ENCODE measurements around the gene RAB19. TPM values are rescaled to one million over a fixed set of nuclear protein-coding genes. Genes with fewer than 3 reads are reported as not detected.

RAB19 gene
- total and polyA plus RNA-seq, 7 donors: 1.8 to 8.2 (median 3.0) TPM; not detected in 4

DNA sequence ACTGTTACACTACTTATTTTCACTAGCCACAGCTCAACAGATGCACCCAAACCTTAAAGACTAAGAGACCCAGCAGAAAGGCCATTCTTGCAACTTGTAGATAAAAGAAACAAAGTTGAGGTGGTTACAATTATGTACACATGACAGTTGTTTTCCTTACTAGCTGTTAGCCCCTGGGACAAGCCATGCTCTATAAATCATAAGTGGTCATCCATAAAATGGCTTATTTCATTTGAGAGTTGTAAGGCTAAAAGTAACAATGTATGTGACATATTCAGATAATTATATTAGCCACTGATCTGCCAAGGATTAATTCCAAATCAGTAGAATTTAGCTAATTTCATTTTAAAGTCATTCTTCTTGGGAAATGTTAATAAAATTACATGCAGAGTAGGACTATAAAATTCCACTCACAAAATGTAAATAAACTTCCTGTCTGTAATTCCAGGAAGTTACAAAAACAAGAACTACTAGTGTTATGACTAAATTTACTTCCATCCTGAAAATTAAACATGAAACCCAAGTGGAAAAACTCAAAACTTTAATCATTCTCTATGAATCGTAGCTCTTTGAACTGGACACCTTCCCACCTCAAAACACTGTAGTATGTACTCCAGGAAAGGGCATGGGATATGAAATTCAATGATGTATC lies 18.8 kb upstream of the RAB19 start:
- Histone ChIP-seq H3K4me3 (no peak overlapping the region), H3K4me1 (peaks cover 0 to 17% (median 5%) of the 10 kb centered on the region in 4 donors), H3K9me3 (no peaks in the 10 kb centered on the region), H3K36me3 (peaks cover 0 to 22% (median 7%) of the 10 kb centered on the region in 4 donors), H3K27me3 (no peaks in the 10 kb centered on the region), H3K27ac (no peak overlapping the region)
- DNase-seq: peak; percentile 2
- intact Hi-C loops (cut with DNase I): no loop called here
- TF ChIP-seq POLR2A (IDR thresholded peaks at IDR 0.05): no peak
- TF ChIP-seq POLR2AphosphoS5 (IDR thresholded peaks at IDR 0.05): no peak
- TF ChIP-seq EP300 (IDR thresholded peaks at IDR 0.05): no peak
- TF ChIP-seq, protein P1, sequence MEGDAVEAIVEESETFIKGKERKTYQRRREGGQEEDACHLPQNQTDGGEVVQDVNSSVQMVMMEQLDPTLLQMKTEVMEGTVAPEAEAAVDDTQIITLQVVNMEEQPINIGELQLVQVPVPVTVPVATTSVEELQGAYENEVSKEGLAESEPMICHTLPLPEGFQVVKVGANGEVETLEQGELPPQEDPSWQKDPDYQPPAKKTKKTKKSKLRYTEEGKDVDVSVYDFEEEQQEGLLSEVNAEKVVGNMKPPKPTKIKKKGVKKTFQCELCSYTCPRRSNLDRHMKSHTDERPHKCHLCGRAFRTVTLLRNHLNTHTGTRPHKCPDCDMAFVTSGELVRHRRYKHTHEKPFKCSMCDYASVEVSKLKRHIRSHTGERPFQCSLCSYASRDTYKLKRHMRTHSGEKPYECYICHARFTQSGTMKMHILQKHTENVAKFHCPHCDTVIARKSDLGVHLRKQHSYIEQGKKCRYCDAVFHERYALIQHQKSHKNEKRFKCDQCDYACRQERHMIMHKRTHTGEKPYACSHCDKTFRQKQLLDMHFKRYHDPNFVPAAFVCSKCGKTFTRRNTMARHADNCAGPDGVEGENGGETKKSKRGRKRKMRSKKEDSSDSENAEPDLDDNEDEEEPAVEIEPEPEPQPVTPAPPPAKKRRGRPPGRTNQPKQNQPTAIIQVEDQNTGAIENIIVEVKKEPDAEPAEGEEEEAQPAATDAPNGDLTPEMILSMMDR (IDR thresholded peaks at IDR 0.05): no peak
- 59 to 64% methylated on average over 1 of the region's 1 CpG for WGBS, 2 donors

GRCh38 chr7:140389445-140389844 lies 14.4 kb upstream of the RAB19 start:
- no peaks in the 10 kb centered on the region for H3K9me3 ChIP-seq
- peaks cover 0 to 30% (median 5%) of the 10 kb centered on the region in 4 donors for H3K4me1 ChIP-seq
- 87 to 91% methylated on average over 10 of the region's 10 CpGs for WGBS, 2 donors
- no peak overlapping the region for H3K4me3 ChIP-seq
- H3K27me3 ChIP-seq: no peaks in the 10 kb centered on the region
- intact Hi-C loops (cut with DNase I): no loop called here
- H3K27ac ChIP-seq: no peak overlapping the region
- TF ChIP-seq POLR2A (IDR thresholded peaks at IDR 0.05) (no peak), POLR2AphosphoS5 (IDR thresholded peaks at IDR 0.05) (no peak), EP300 (IDR thresholded peaks at IDR 0.05) (no peak)
- TF ChIP-seq, protein P1 (IDR thresholded peaks at IDR 0.05): no peak
- no peaks in the 10 kb centered on the region for H3K36me3 ChIP-seq
- DNase-seq: no peak

- intact Hi-C loops (cut with DNase I): no loop called here
Measured at GRCh38 chr7:140390034-140390433, 13.8 kb upstream of the RAB19 start.

GRCh38 chr7:140390466-140391190 lies 13.2 kb upstream of the RAB19 start:
- H3K27me3 ChIP-seq: no peaks in the 10 kb centered on the region
- TF ChIP-seq, protein P1 (IDR thresholded peaks at IDR 0.05): no peak
- no peak for TF ChIP-seq POLR2A (IDR thresholded peaks at IDR 0.05)
- no peak for TF ChIP-seq POLR2AphosphoS5 (IDR thresholded peaks at IDR 0.05)
- no peak for TF ChIP-seq EP300 (IDR thresholded peaks at IDR 0.05)
- WGBS, 2 donors: 72 to 90% methylated on average over 8 of the region's 8 CpGs
- no peaks in the 10 kb centered on the region for H3K9me3 ChIP-seq
- peaks cover 0 to 21% (median under 1%) of the 10 kb centered on the region in 4 donors for H3K4me1 ChIP-seq
- DNase-seq: peak; percentile 10
- no peak overlapping the region for H3K4me3 ChIP-seq
- no peak overlapping the region for H3K27ac ChIP-seq
- intact Hi-C loops (cut with DNase I): no loop called here
- H3K36me3 ChIP-seq: no peaks in the 10 kb centered on the region

More at GRCh38 chr7:140390034-140390433, 13.8 kb upstream of the RAB19 start:
- Histone ChIP-seq H3K36me3 (no peaks in the 10 kb centered on the region), H3K27me3 (no peaks in the 10 kb centered on the region), H3K4me1 (peaks cover 0 to 27% (median 4%) of the 10 kb centered on the region in 4 donors), H3K9me3 (no peaks in the 10 kb centered on the region), H3K27ac (no peak overlapping the region), H3K4me3 (no peak overlapping the region)
- TF ChIP-seq EP300 (IDR thresholded peaks at IDR 0.05): no peak
- no peak for TF ChIP-seq POLR2A (IDR thresholded peaks at IDR 0.05)
- TF ChIP-seq, protein P1 (IDR thresholded peaks at IDR 0.05): no peak
- TF ChIP-seq POLR2AphosphoS5 (IDR thresholded peaks at IDR 0.05): no peak
- 78 to 79% methylated on average over 4 of the region's 4 CpGs for WGBS, 2 donors
- DNase-seq: peak; percentile 30
